ENCODE results near the gene MS4A8. TPM values are rescaled to one million over a fixed set of nuclear protein-coding genes. Genes with fewer than 3 reads are reported as not detected.

MS4A8 gene
- total and polyA plus RNA-seq, 10 of the 15 experiments (the other 5 are each of a cell fraction or from before 2014, with no cell fraction given): 0.04 TPM; not detected in 9

- SMC1A ChIA-PET (ENCODE audit: uncharacterized antibody, unreplicated experiment): interaction anchor here (0.6 to 7.8 kb wide), 18 partner anchors 8 to 398 kb away, joined by 3 to 143 read pairs (median 4); partner anchors contain the start of genes MS4A1, MS4A15 and TMEM109
- no peaks in the 10 kb centered on the region for H3K79me2 ChIP-seq (ENCODE audit: control insufficient read depth, insufficient read depth, low read length)
- TF ChIP-seq RELB (IDR thresholded peaks at IDR 0.05; ENCODE audit: low read depth): no peak
- no peak for TF ChIP-seq ATF3 (IDR thresholded peaks at IDR 0.05; ENCODE audit: borderline replicate concordance, extremely low read depth, low read depth, low read length)
- peak; percentile 18; the same call in 1 of the 2 replicates for TF ChIP-seq JUNB (IDR thresholded peaks at IDR 0.05)
- TF ChIP-seq, protein P1, sequence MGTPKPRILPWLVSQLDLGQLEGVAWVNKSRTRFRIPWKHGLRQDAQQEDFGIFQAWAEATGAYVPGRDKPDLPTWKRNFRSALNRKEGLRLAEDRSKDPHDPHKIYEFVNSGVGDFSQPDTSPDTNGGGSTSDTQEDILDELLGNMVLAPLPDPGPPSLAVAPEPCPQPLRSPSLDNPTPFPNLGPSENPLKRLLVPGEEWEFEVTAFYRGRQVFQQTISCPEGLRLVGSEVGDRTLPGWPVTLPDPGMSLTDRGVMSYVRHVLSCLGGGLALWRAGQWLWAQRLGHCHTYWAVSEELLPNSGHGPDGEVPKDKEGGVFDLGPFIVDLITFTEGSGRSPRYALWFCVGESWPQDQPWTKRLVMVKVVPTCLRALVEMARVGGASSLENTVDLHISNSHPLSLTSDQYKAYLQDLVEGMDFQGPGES (IDR thresholded peaks at IDR 0.05): no peak
- no peak for TF ChIP-seq ZNF592 (IDR thresholded peaks at IDR 0.05)
- no peak for TF ChIP-seq SMARCA5 (IDR thresholded peaks at IDR 0.05)
- TF ChIP-seq CUX1 (IDR thresholded peaks at IDR 0.05; ENCODE audit: insufficient replicate concordance, low read depth, low read length): no peak
- TF ChIP-seq SREBF2 (IDR thresholded peaks at IDR 0.05; ENCODE audit: low read length): no peak
- TF ChIP-seq ZNF207 (IDR thresholded peaks at IDR 0.05; ENCODE audit: borderline replicate concordance): no peak
- TF ChIP-seq BACH1 (IDR thresholded peaks at IDR 0.05; ENCODE audit: borderline replicate concordance): no peak
These were observed 65.5 kb downstream of the MS4A8 start for GRCh38 chr11:60764879-60765278.

More at GRCh38 chr11:60764879-60765278, 65.5 kb downstream of the MS4A8 start:
- H3K27me3 ChIP-seq (replicated peaks in 1 of 2; ENCODE audit: control insufficient read depth in 2 of 2, insufficient read depth in 2 of 2, low read length in 1 of 2): no peaks in the 10 kb centered on the region
- H2AFZ ChIP-seq (ENCODE audit: control insufficient read depth, low read depth, low read length): peak overlapping the region; percentile 6; the same call in 1 of the 2 replicates
- RAD21 ChIA-PET (ENCODE audit: unreplicated experiment): interaction anchor here (0.9 to 7.4 kb wide), 17 partner anchors 8 to 493 kb away, joined by 3 to 119 read pairs (median 6); partner anchors contain the start of genes MS4A1, MS4A15 and TMEM109
- H3K27ac ChIP-seq (ENCODE audit: control insufficient read depth, insufficient read depth): peak overlapping the region; percentile 96
- H3K4me2 ChIP-seq (ENCODE audit: control insufficient read depth, insufficient read depth): peak overlapping the region; percentile 46
- CTCF ChIA-PET: interaction anchor here (0.6 to 7.3 kb wide), 31 partner anchors 8 to 569 kb away, joined by 3 to 184 read pairs (median 4); partner anchors contain the start of genes MS4A1, MS4A15 and MS4A8
- H4K20me1 ChIP-seq (ENCODE audit: control insufficient read depth, insufficient read depth): no peaks in the 10 kb centered on the region
- no peaks in the 10 kb centered on the region for H3K36me3 ChIP-seq (ENCODE audit: control insufficient read depth in 2 of 2, insufficient read depth in 2 of 2, low read length in 1 of 2)
- intact Hi-C loops (cut with micrococcal nuclease; ENCODE audit: unreplicated experiment): loop anchor here (5.0 to 10.0 kb wide), 6 partner anchors 133 to 570 kb away; partner anchors contain the start of genes PRPF19 and VPS37C
- H3K4me3 ChIP-seq: no peak overlapping the region
- ATAC-seq: peak; percentile 70
- POLR2A ChIA-PET: interaction anchor here (0.5 to 2.2 kb wide), 10 partner anchors 8 to 378 kb away, joined by 3 to 7 read pairs (median 4); partner anchors contain the start of genes MS4A1 and TMEM109
- no TSS peak for BruUV-seq (replicated peaks)
- in situ Hi-C loops (cut with MboI): loop anchor here (10.0 to 25.0 kb wide), 2 partner anchors 400 to 1578 kb away; no protein-coding TSS in a partner anchor
- peak overlapping the region; percentile 69 for H3K9ac ChIP-seq (ENCODE audit: control insufficient read depth, insufficient read depth, low read length)
- WGBS (ENCODE audit: insufficient coverage, insufficient replicate concordance, low lambda C conversion rate, missing lambda C conversion rate): 0% methylated on average over 1 of the region's 1 CpG
- H3K4me1 ChIP-seq (ENCODE audit: control insufficient read depth, insufficient read depth, low read length): peaks cover 53% of the 10 kb centered on the region
- peaks cover 1% of the 10 kb centered on the region; the same call in 2 of the 3 replicates for H3K9me3 ChIP-seq (replicated peaks; ENCODE audit: control insufficient read depth, insufficient read depth, low read length)
- FAIRE-seq: peak; percentile 89
- peak; percentile 84 for DNase-seq (ENCODE audit: low read depth, low spot score)

Data from GM12878 (cell line).